Suprapubic skin (tissue), 4 donors: ENCODE measurements around the gene SLC1A3.

Experiments
- CTCF ChIP-seq, 2 donors: fragments of 200-600 bp in 1 of 2; fragments of 450-650 bp in 1 of 2; sonication (generic) in 1 of 2; IDR thresholded peaks; one replicate each; pipeline ENCODE4 v1.5.1; 2016 to 2019; ENCODE audit warnings: antibody characterized with exemption in 2 of 2, mild to moderate bottlenecking in 1 of 2, moderate library complexity in 1 of 2
- EP300 ChIP-seq: sonication (generic); formaldehyde crosslinking; IDR thresholded peaks from one replicate; pipeline ENCODE4 v1.6.1; 2017; ENCODE audit warnings: antibody characterized with exemption
- POLR2A ChIP-seq, 2 donors: fragments of 450-650 bp; IDR thresholded peaks; one replicate each; pipeline ENCODE4 v1.6.1; 2017; ENCODE audit warnings: antibody characterized with exemption in 2 of 2, mild to moderate bottlenecking in 2 of 2, moderate library complexity in 2 of 2
- POLR2AphosphoS5 ChIP-seq, 3 donors: sonication (generic); formaldehyde crosslinking; IDR thresholded peaks; one replicate each; pipeline ENCODE4 v1.6.1; 2017; ENCODE audit warnings: antibody characterized with exemption in 3 of 3

- TF ChIP-seq CTCF (IDR thresholded peaks at IDR 0.05): no peak
- no peak for TF ChIP-seq POLR2A (IDR thresholded peaks at IDR 0.05)
- no peak for TF ChIP-seq POLR2AphosphoS5 (IDR thresholded peaks at IDR 0.05)
- TF ChIP-seq EP300: no peak
Measured at GRCh38 chr5:36596756-36597155, 9.7 kb upstream of the SLC1A3 start.
